ENCODE data around the gene C1QA.
"Not testable (repeated sequence)": the region's sequence is repeated elsewhere in the genome, so short reads cannot be mapped to it uniquely, and the experiment has no call there.

C1QA gene

GRCh38 chr1:22665752-22666151 lies 29.3 kb downstream of the C1QA start:
- no peak for DNase-seq (ENCODE audit: low read depth)
- no peak overlapping the region for H3K4me3 ChIP-seq (ENCODE audit: low read depth, low read length)

GRCh38 chr1:22666412-22666811 lies 30.0 kb downstream of the C1QA start:
- DNase-seq (ENCODE audit: low read depth), result no peak
- H3K4me3 ChIP-seq (ENCODE audit: low read depth, low read length), result no peak overlapping the region

DNA sequence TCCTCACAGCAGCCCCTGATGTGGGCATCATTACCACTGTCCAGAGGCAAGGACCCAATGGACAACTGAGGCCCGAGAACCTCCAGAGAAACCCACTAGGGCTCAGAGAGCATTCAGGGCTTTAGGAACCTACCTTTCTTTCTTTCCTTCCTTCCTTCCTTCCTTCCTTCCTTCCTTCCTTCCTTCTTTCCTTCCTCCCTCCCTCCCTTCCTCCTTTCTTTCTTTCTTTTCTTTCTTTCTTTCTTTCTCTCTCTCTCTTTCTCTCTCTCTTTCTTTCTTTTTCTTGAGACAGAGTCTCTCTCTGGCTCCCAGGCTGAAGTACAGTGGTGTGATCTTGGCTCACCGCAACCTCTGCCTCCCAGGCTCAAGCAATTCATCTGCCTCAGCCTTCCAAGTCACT lies 32.4 kb downstream of the C1QA start:
- H3K4me3 ChIP-seq (ENCODE audit: low read depth, low read length); DNase-seq (ENCODE audit: low read depth): not testable (repeated sequence)

- no peak overlapping the region for H3K4me3 ChIP-seq (ENCODE audit: low read depth, low read length)
- DNase-seq (ENCODE audit: low read depth), result no peak
Observed at GRCh38 chr1:22670352-22670975, 34.0 kb downstream of the C1QA start.

DNA sequence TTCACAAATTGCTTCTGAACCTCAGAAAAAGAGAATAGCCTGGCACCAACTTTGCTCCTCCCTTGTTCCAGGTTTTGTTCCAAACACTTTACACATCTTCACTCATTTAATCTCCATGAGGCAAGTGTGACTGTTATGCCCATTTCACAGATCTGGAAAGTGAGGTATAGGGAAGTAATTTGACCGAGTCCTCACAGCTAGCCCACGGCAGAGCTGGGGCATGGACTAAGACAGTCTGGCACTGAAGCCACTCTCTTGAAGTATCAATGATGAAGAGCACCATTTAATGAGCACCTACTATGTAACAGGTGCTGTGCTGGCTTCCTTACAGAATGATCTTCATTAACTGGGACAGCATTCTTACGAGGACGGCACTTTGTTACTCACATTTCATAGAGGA lies 35.6 kb downstream of the C1QA start:
- H3K4me3 ChIP-seq (ENCODE audit: low read depth, low read length), result no peak overlapping the region
- no peak for DNase-seq (ENCODE audit: low read depth)

DNA sequence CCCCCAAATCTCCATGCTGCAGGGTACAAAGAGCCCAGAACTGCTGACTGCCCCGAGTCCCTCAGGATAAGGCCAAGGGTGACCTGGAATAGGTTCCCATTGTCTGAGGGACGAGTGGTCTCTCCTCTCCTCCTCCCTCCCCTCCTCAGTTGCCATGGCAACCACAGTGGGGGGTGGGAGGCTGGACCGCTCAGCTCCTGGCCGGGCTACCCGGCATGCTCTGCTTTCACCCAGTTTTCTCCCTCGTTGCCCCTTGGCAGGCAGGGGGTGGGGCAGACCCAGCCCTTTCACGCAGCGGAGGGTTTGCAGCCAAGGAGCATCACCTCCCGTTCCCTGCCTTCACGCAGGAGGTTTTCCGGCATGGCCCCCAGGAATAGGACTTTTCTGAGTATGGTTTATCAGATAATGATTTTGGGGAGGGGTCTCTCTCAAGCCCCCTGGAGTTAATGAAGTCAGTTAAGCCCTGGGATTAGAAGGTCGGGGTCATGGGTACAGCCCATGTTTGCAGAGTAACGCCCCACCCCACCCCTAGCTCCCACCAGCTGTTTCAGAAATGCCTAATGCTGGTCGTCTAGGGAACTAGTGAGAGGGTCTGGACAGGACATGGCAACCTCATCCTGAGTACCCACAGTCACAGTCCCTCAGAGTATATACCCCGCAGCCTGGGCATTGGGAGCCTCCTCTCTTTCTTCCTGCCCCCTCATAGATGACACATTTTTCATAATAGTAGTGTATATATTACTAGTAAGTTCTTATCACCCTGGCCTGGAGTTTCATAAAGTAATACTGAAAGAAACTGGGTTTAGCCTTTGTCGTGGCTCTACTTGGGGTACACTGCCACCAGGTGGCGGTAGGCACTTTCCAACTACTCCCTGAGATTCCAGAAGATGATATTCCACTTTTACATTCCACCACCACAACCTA lies 37.3 kb downstream of the C1QA start:
- no peak overlapping the region for H3K4me3 ChIP-seq (ENCODE audit: low read depth, low read length)
- peak; percentile 15 for DNase-seq (ENCODE audit: low read depth)

- no peak overlapping the region for H3K4me3 ChIP-seq (ENCODE audit: low read depth, low read length)
- no peak for DNase-seq (ENCODE audit: low read depth)
Observed at GRCh38 chr1:22674410-22674749, 38.0 kb downstream of the C1QA start.

DNA sequence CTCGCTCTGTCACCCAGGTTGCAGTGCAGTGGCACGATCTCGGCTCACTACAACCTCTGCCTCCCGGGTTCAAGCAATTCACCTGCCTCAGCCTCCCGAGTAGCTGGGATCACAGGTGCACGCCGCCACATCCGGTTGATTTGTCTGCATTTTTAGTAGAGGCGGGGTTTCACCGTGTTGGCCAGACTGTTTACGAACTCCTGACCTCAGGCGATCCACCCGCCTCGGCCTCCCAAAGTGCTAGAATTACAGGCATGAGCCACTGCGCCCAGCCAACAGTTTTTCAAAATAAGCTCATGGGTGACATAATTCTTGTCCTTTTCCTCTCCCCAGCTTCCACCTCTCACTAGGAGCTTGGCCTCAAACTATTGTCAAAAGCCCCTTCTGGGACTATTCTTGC lies 39.7 kb downstream of the C1QA start:
- not testable (repeated sequence) for H3K4me3 ChIP-seq (ENCODE audit: low read depth, low read length); DNase-seq (ENCODE audit: low read depth)

GRCh38 chr1:22676916-22677583 lies 40.6 kb downstream of the C1QA start:
- H3K4me3 ChIP-seq (ENCODE audit: low read depth, low read length), result no peak overlapping the region
- no peak for DNase-seq (ENCODE audit: low read depth)

DNA sequence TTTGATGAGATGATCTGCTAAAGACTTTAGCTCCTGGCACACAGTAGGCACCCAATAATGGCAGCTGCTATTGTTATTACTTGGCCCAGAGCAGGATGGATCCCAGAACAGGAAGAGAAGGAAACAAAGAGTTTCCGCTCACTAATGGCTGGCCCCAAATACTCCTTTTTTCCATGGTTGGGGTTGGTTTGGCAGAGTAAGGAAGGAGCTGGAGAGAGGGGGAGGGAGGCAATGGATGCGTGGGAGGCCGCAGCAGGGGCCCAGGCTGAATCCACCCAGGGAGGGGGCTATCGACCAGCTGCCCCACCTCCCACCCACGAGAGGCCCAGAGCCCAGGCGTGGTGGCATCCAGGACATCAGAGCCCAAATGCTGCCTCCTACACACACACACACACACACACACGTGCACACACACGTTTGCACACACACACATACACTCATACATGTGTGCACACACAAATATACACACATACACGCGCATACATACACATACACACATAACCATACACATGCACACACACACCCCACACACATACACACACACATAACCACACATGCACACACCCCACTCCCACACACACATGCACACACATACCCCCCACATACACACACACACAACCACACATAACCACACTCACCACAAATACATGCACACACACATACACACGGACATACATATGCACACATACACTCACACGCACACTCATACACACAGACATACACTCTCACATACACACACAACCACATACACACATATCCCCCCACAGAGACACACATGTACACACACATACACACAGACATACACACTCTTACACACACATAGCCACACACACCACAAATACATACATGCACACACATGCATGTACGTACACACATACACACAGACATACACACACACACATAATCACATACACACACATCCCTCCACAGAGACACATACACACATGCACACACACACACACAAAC lies 41.8 kb downstream of the C1QA start:
- H3K4me3 ChIP-seq (ENCODE audit: low read depth, low read length), result no peak overlapping the region
- no peak for DNase-seq (ENCODE audit: low read depth)

- DNase-seq (ENCODE audit: low read depth), result no peak
- H3K4me3 ChIP-seq (ENCODE audit: low read depth, low read length), result no peak overlapping the region
Observed at GRCh38 chr1:22680726-22681125, 44.3 kb downstream of the C1QA start.

- no peak overlapping the region for H3K4me3 ChIP-seq (ENCODE audit: low read depth, low read length)
Observed at GRCh38 chr1:22681556-22682276, 45.3 kb downstream of the C1QA start.

GRCh38 chr1:22683547-22683946 lies 47.1 kb downstream of the C1QA start:
- H3K4me3 ChIP-seq (ENCODE audit: low read depth, low read length), result no peak overlapping the region
- DNase-seq (ENCODE audit: low read depth), result no peak

More at GRCh38 chr1:22681556-22682276, 45.3 kb downstream of the C1QA start:
- no peak for DNase-seq (ENCODE audit: low read depth)

GRCh38 chr1:22685591-22686059 lies 49.2 kb downstream of the C1QA start:
- no peak overlapping the region for H3K4me3 ChIP-seq (ENCODE audit: low read depth, low read length)
- DNase-seq (ENCODE audit: low read depth), result no peak

GRCh38 chr1:22687191-22687590 lies 50.8 kb downstream of the C1QA start:
- DNase-seq (ENCODE audit: low read depth), result no peak

DNA sequence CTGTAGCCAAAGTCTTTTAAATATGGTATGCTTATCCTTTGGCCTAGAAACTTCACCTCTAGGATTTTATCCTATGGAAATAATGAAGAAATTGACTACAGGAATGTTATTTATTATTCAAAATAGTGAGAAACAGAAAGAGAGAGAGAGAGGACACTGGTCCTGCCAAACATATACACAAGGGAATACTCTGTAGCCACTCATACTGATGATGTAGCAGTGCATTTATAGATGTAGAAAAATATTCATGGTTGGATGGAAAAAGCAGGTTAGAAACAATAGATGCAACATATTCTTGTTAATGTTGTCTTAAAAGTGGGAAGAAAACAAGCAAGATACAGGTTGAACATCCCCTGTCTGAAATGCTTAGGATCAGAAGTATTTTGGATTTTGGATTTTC lies 52.0 kb downstream of the C1QA start:
- no peak overlapping the region for H3K4me3 ChIP-seq (ENCODE audit: low read depth, low read length)
- no peak for DNase-seq (ENCODE audit: low read depth)

More at GRCh38 chr1:22687191-22687590, 50.8 kb downstream of the C1QA start:
- no peak overlapping the region for H3K4me3 ChIP-seq (ENCODE audit: low read depth, low read length)
